CD4-positive, alpha-beta T cell (primary cell): ENCODE measurements around the gene AURKAIP1. TPM values are rescaled to one million over a fixed set of nuclear protein-coding genes. Genes with fewer than 3 reads are reported as not detected.

Experiments used
- ATAC-seq: fragments of 200-7000 bp; cut with Tn5 transposase; one replicate; pipeline ENCODE4 v1.10.0; 2022; ENCODE audit warnings: mild to moderate bottlenecking; ENCODE audit not compliant: poor library complexity
- CTCF ChIA-PET: fragments of 350-600 bp; sonication (Branson Sonifier 250); formaldehyde crosslinking; loops from one replicate; lab custom pipeline; 2021; ENCODE audit warnings: antibody characterized with exemption, inconsistent platforms; lab: Charles Lee
- POLR2A ChIA-PET: fragments of 350-600 bp; sonication (Branson Sonifier 250); formaldehyde crosslinking; loops from one replicate; lab custom pipeline; 2021; ENCODE audit warnings: antibody characterized with exemption, inconsistent platforms; lab: Charles Lee
- DNase-seq, 14 experiments: peaks; one replicate each; pipeline ENCODE4 v3.0.0-alpha.2; 2013 to 2020; ENCODE audit warnings: mixed read lengths in 2 of 14
- H3K27ac ChIP-seq, 2 donors: one replicate each; pipeline versions ENCODE4 v1.5.1 to v1.7.0; 2013; ENCODE audit warnings: low read length in 2 of 2, low read depth in 1 of 2, mild to moderate bottlenecking in 1 of 2
- H3K27me3 ChIP-seq, 2 experiments: 1 replicate in 1 of 2; 2 replicates in 1 of 2; pipeline versions ENCODE4 v1.6.1 to v1.7.0; 2013; ENCODE audit warnings: low read length in 2 of 2, control low read depth in 1 of 2, mild to moderate bottlenecking in 1 of 2, moderate library complexity in 1 of 2; ENCODE audit not compliant: insufficient read depth in 2 of 2, control insufficient read depth in 1 of 2
- H3K36me3 ChIP-seq: one replicate; pipeline ENCODE4 v1.6.1; 2013; ENCODE audit warnings: low read length, control low read depth; ENCODE audit not compliant: insufficient read depth
- H3K4me1 ChIP-seq: one replicate; pipeline ENCODE4 v1.6.1; 2013; ENCODE audit warnings: low read length, control low read depth; ENCODE audit not compliant: insufficient read depth
- H3K4me3 ChIP-seq: one replicate; pipeline ENCODE4 v1.5.1; 2013; ENCODE audit warnings: mild to moderate bottlenecking, low read length, moderate library complexity
- H3K9me3 ChIP-seq, 2 experiments: 1 replicate in 1 of 2; 2 replicates in 1 of 2; pipeline versions ENCODE4 v1.6.1 to v1.7.0; 2013; ENCODE audit warnings: low read length in 2 of 2, mild to moderate bottlenecking in 2 of 2, control low read depth in 1 of 2, moderate library complexity in 1 of 2; ENCODE audit not compliant: control insufficient read depth in 1 of 2, insufficient read depth in 1 of 2
- H3K27ac Mint-ChIP-seq: one replicate; pipeline ENCODE4 v1.8.0; 2020; ENCODE audit warnings: mixed read lengths
- H3K27me3 Mint-ChIP-seq: one replicate; pipeline ENCODE4 v1.8.0; 2021; ENCODE audit warnings: mixed read lengths
- H3K36me3 Mint-ChIP-seq: one replicate; pipeline ENCODE4 v1.8.0; 2021; ENCODE audit warnings: low read depth, mixed read lengths
- H3K4me1 Mint-ChIP-seq: one replicate; pipeline ENCODE4 v1.8.0; 2021; ENCODE audit warnings: low read depth, mixed read lengths
- H3K4me3 Mint-ChIP-seq: one replicate; pipeline ENCODE4 v1.8.0; 2020; ENCODE audit warnings: mild to moderate bottlenecking, mixed read lengths
- H3K9me3 Mint-ChIP-seq: one replicate; pipeline ENCODE4 v1.8.0; 2020; ENCODE audit warnings: mixed read lengths
- CTCF ChIP-seq: fragments of 200-600 bp; IDR thresholded peaks from one replicate; pipeline ENCODE4 v1.8.0; 2022; ENCODE audit warnings: antibody characterized with exemption, mild to moderate bottlenecking
- intact Hi-C, 2 experiments: fragments of 100-400 bp; cut with DNase I in 1 of 2; cut with micrococcal nuclease in 1 of 2; formaldehyde crosslinking; loops; one replicate each; pipeline versions ENCODE4 v1.15.1 to v1.9.0; 2023 to 2025; cut with DNase I, micrococcal nuclease
- total RNA-seq, 174 experiments: library from RNA in 2 of 174; stranded (reverse) in 2 of 174; gene quantifications; one replicate each; pipeline ENCODE4 v1.2.3 and lab custom pipeline; 2021 to 2026

Gene AURKAIP1
- total RNA-seq, 2 experiments from 2014 or later: 59.2 to 64.6 TPM

DNA sequence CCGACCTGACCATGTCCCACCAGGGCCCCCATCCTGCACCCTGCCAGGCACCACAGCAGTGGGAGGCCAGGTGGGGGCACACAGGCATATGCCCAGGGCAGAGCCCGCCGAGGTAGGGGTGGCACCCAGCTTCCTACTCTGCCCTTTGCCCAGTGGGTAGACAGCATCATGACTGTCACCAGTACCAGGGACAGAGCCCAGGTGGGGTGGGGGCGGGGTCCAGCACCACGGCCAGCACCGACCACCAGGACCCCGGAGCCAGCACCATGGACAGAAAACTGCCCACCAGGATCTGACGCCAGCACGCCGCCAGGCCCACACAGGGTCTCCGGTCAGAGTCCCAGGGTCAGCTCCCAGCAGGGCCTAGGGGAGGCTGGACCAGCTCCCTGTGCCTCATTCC lies 40.2 kb downstream of the AURKAIP1 start:
- TF ChIP-seq CTCF: no peak
- intact Hi-C loops: no loop called here
- CTCF ChIA-PET: no interaction called here

GRCh38 chr1:1333551-1334241 lies 41.3 kb downstream of the AURKAIP1 start:
- Mint-ChIP-seq H3K4me3 (no peak overlapping the region), H3K9me3 (no peaks in the 10 kb centered on the region), H3K36me3 (no peaks in the 10 kb centered on the region), H3K27me3 (no peaks in the 10 kb centered on the region), H3K4me1 (no peaks in the 10 kb centered on the region), H3K27ac (no peak overlapping the region)
- Histone ChIP-seq H3K9me3 (peaks cover 0 to 5% of the 10 kb centered on the region in 2 experiments), H3K4me3 (no peak overlapping the region), H3K27ac (no peak overlapping the region), H3K27me3 (no peaks in the 10 kb centered on the region), H3K4me1 (peaks cover 5% of the 10 kb centered on the region), H3K36me3 (peaks cover 2% of the 10 kb centered on the region)
- CTCF ChIA-PET: no interaction called here
- DNase-seq: no peak
- intact Hi-C loops: no loop called here
- ATAC-seq: no peak
- POLR2A ChIA-PET: no interaction called here
- TF ChIP-seq CTCF: no peak

More for the DNA sequence above, 40.2 kb downstream of the AURKAIP1 start:
- H3K27ac Mint-ChIP-seq: no peak overlapping the region
- Histone ChIP-seq H3K27ac (no peak overlapping the region), H3K36me3 (peaks cover 7% of the 10 kb centered on the region), H3K4me1 (peaks cover 5% of the 10 kb centered on the region), H3K27me3 (no peaks in the 10 kb centered on the region), H3K4me3 (no peak overlapping the region), H3K9me3 (peaks cover 0 to 5% of the 10 kb centered on the region in 2 experiments)
- DNase-seq (no peak), ATAC-seq (no peak)
- no peaks in the 10 kb centered on the region for H3K4me1 Mint-ChIP-seq
- H3K9me3 Mint-ChIP-seq: no peaks in the 10 kb centered on the region
- no peaks in the 10 kb centered on the region for H3K27me3 Mint-ChIP-seq
- H3K4me3 Mint-ChIP-seq: no peak overlapping the region
- no peaks in the 10 kb centered on the region for H3K36me3 Mint-ChIP-seq
- POLR2A ChIA-PET: no interaction called here

GRCh38 chr1:1332774-1333480 lies 42.1 kb downstream of the AURKAIP1 start:
- intact Hi-C loops: no loop called here
- Mint-ChIP-seq H3K9me3 (no peaks in the 10 kb centered on the region), H3K4me3 (no peak overlapping the region), H3K4me1 (no peaks in the 10 kb centered on the region), H3K27ac (no peak overlapping the region), H3K36me3 (no peaks in the 10 kb centered on the region), H3K27me3 (no peaks in the 10 kb centered on the region)
- ChIA-PET CTCF (no interaction called here), POLR2A (no interaction called here)
- no peak for TF ChIP-seq CTCF
- peaks cover 7% of the 10 kb centered on the region for H3K36me3 ChIP-seq
- H3K9me3 ChIP-seq: peaks cover 0 to 5% of the 10 kb centered on the region in 2 experiments
- ATAC-seq (no peak), DNase-seq (no peak)
- peaks cover 5% of the 10 kb centered on the region for H3K4me1 ChIP-seq
- H3K27ac ChIP-seq: no peak overlapping the region
- H3K27me3 ChIP-seq: no peaks in the 10 kb centered on the region
- H3K4me3 ChIP-seq: no peak overlapping the region
